T-helper 1 cell treated with Interleukin-12 subunit alpha and Interleukin-12 subunit beta and Interleukin-4 antibody, amounts not matched to agents 30 ng/mL and 1 ng/mL, for 36 hours (primary cell): ENCODE measurements around the gene GPR146. TPM values are rescaled to one million over a fixed set of nuclear protein-coding genes. Genes with fewer than 3 reads are reported as not detected.
"Not testable (repeated sequence)": the region's sequence is repeated elsewhere in the genome, so short reads cannot be mapped to it uniquely, and the experiment has no call there.

Experiments used
- intact Hi-C: fragments of 100-400 bp; cut with micrococcal nuclease; formaldehyde crosslinking; loops from one replicate; pipeline ENCODE4 v1.15.1; 2024
- total RNA-seq: library from RNA; stranded (reverse); gene quantifications from 2 replicates; pipeline ENCODE4 v1.2.3, GENCODE V29; 2022

Gene GPR146, protein sequence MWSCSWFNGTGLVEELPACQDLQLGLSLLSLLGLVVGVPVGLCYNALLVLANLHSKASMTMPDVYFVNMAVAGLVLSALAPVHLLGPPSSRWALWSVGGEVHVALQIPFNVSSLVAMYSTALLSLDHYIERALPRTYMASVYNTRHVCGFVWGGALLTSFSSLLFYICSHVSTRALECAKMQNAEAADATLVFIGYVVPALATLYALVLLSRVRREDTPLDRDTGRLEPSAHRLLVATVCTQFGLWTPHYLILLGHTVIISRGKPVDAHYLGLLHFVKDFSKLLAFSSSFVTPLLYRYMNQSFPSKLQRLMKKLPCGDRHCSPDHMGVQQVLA
- 14.5 and 15.4 TPM in 2 replicates for total RNA-seq

DNA sequence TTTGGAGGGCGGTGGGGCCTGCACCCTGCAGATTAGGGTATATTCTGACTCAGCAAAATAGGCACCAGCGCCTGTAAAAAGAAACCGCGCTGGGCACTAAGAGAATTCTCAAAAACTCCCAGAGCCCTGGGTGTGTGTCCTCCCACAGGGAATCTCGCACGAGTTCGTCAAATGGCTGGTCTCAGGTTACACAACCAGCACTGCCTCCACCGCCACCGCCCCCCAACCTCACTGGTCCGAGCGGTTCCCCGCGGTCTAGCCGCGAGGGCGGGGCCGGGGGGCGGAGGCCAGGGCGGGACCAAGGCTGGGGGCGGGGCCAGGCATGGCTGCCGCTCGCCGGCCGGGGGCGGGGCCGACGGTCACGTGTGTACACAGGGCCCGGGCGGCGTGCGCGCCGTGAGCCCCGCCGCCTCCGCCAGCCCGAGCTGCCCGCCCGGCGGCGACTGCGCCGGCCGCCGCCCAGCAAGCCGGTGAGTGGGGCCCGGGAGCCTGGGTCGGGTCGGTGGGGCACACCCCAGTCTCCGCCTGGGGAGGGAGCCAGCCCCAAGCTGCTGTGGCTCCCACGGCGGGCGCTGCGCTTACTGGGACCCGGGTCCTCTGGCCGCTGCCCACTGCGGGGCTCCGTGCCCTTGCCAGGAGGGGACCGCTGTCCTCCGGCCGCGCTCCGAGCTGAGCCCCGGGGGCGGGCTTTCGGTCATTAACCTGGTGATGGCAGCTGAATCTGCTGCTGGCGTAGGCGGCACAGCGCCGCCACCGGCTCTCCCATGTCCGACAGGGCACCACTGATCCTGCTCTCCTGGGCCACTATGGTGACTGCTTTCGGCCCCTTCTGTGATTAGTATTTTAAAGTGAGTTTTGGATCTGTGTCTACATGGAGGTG lies at the start of gene GPR146:
Gene GPR146 (plus strand): TSS at position 358 of the 880 bp plus-strand sequence. CDS start 12,970 bp downstream, outside the sequence.
- intact Hi-C loops, result loop anchor here (1.0 to 10.0 kb wide), 12 partner anchors 16 to 1268 kb away; partner anchors contain the start of genes COX19, GET4, MICALL2 and SNX8

DNA sequence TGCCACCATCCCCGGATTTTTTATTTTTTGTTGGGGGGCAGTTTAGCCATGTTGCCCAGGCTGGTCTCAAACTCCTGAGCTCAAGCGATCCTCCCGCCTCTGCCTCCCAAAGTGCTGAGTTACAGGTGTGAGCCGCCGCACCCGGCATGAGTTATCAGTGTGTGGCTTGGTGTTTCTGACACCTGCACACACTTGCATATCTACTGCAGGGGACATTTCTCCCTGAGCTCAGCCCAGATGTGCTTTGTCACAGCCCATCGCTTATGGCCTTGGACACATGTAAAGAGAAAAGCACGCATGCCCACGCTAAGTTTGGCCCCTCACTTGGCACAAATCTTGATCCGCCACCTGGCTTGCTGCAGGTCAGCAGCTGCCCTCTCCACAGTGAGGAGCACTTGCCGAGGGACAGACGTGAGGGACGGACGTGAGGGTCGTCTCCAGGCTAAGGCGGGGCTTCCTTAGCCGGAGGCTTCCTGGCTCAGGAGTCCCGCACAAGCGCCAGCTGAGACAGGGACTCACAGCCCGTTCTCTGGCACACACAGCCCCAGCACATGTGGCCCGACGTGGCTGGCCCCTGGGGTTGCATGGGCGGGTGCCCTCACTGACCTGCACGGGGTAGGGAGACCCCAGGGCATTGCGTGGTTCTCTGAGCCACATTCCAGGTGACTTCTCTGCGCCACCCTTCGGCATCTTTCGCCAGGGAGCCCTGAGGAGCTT lies 49.6 kb upstream of the GPR146 start:
- intact Hi-C loops, result loop anchor here (5.0 kb wide), 1 partner anchor 53 kb away; no protein-coding TSS in a partner anchor

DNA sequence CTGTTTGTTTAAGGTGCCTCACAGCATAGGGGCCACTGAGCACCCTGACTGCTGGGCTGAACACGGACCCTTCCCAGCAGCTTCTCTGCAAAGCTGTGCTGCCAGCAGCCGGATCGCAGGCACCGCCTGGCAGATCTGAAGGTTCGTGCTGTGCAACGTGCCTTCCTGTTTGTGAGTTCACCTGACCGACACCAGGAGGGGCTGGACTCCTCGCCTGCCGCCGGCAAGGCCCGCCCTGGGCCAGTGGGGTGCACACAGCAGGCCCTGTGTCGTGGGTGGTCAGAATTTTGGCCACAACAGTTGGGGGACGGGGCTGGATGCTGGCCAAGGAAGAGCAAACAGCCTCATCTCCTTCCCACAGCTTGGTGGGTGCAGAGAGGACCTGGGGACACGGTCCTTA lies 48.8 kb upstream of the GPR146 start:
- intact Hi-C loops, result no loop called here

DNA sequence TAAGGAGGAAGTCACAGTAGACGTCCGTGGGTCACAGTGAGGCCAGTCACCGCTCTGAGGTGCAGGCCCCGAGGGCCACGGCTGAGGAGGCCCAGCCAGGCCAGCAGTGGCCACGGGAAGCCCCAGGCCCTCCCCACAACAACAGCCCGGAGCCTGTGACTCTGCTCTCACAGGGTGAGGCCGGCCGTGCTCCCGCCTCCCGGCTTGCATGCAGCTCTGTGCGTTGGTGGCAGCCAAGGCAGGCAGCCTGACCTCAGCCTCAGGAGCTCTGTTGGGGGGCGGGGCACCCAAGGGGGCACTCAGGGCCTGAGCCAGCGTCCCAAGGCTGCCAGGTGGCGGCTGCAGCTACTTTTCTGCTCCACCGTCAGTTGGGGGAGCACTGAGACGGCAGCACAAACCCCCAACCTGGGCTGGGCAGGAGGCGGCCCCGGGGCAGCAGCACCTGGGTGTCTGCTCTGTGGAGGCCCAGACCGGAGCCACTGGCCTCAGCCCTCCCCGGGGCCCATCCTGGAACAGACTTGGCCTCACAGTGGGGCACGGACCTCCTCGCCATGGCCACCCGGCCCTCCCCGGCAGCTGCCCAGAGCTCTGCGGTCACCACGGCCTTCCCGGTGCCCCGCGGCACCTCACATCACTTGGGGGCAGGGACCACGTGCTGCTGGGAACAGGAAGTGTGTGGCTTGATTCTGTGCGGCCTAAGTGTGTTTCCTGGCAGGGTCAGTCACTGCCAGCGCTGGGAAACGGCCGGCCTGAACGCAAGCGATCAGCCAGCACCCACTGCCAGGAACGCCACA lies 48.1 kb upstream of the GPR146 start:
- intact Hi-C loops, result no loop called here

DNA sequence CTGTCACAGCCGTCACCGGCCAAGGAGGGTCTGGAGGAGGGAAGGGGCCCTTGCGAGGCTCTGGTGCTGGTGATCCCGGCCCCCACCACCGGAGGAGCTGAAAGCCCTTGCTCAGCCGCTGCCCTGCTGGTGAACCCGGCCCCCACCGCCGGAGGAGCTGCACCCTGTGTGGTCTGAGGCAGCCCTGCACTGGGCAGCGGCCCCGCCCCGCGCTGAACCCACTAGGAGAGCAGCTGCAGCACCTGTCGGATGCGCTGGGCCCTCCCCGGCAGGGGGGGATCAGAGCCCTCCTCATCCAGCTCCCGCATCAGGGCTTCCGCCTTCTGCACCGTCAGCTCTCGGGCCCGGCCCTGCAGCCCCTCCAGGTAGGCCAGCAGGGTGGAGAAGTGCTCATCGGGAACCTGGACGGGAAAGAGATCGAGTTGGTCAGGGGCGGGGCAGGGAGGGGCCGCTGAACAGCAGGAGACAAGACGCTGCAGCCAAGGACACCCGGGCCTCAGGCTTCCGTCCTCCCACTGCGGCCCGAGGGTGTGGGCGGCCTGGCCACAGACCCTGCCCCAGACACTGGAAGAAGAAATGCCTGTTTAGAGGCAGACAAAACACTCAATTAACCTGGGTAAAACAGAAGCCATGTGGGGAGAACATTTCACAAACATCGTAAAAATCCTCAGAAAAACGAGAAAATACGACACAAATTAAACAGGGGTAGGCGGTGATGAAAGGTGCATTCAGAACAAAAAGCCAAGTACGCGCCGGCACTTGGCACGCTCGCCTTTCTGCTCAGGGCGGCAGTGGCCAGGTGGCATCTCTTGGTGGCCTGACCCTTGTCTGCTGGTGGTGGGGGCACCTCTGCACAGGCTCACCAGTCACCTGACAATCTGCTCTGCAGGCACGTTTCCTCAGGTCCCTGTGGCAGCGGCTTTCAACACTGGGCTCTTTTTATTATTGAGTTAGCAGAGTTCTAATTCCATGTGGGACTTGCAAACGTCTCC lies 46.6 kb upstream of the GPR146 start:
- intact Hi-C loops, result no loop called here

DNA sequence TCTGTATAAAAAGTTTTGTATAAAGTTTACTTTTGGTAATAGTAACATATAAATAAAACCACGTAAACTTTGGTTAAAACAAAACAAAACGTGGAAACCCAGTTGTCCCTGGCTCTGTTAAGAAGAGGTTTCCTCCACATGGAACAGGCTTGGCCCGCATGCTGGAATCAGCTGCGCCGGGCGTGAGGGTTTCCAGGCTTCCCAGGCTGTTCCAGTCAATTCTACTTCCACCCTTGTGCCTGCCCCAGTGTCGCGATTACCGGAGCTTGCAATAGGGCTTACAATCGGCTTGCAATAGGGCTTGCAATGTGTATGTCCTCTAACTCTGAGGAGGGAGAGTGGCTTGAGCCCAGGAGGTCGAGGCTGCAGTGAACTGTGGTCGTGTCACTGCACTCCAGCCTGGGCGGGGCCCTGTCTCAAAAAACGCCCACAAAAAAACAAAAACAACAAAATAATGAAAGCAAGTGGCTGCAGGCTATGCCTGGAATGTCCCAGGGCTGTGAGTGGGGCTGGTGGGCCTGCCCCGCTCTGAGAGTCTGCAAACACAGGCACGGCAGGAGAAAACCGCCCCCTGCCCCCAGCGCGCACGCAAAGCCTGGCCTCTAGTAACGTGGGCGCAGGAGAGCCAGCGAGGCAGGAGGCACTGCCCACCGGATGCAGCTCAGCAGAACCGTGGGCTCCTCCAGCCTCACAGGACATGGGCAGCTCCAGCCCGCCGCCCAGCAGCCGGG lies 45.0 kb upstream of the GPR146 start:
- intact Hi-C loops, result no loop called here

DNA sequence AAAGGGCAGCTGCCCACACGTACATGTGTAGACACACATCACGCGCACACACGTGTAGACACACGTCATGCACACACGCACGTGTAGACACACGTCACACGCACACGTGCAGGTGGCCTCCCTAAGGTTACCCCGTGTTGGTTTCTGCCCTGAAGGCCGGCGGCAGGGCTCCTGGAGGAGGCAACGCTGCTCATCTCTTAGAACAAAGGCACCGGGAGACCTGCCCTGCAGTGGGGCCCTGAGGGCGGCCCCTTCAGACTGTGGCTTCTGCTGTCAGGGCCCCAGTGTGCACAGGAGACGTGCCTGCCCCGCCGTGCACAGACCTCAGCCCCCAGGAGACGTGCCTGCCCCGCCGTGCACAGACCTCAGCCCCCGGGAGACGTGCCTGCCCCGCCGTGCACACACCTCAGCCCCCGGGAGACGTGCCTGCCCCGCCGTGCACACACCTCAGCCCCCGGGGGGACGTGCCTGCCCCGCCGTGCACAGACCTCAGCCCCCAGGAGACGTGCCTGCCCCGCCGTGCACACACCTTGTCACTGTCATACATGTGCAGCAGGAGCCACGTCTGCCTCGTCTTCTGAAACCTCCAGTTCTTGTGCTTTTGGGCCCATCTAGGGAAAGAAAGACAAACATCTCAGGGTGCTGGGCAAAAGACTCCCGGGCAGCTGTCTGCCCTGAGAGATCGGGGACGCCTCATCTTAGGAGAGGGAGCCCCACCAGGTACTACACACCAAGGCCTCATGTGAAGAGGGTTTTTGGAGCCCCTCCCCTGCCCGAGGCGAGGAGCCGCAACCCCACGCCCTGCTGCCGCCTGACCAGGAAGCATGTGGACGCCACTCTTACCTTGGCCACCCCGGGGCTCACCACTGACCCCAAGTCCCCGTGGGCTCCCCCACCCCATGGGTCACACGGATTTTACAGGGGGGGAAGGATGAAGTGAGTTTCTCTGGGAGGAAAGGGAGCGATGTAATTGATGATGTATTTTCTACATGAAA lies 44.1 kb upstream of the GPR146 start:
- intact Hi-C loops, result no loop called here

DNA sequence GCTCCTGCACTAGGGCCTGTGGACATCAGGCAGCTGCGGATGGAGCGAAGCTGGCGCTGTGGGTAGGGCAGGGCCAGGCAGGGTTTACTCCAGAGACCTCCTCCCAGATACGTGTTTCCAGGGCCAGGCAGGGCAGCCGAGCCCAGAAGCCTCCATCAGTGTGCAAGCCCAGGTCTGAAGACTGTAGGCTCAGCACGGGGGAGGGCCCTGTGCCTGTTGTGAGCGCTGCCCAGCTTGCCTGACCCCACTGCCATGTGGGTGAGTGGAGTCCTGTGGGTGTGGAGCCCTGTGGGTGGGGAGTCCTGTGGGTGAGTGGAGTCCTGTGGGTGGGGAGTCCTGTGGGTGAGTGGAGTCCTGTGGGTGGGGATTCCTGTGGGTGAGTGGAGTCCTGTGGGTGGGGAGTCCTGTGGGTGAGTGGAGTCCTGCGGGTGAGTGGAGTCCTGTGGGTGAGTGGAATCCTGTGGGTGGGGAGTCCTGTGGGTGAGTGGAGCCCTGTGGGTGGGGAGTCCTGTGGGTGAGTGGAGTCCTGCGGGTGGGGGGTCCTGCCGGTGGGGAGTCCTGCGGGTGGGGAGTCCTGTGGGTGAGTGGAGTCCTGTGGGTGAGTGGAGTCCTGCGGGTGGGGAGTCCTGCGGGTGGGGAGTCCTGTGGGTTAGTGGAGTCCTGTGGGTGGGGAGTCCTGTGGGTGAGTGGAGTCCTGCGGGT lies 43.1 kb upstream of the GPR146 start:
- intact Hi-C loops, result not testable (repeated sequence)

DNA sequence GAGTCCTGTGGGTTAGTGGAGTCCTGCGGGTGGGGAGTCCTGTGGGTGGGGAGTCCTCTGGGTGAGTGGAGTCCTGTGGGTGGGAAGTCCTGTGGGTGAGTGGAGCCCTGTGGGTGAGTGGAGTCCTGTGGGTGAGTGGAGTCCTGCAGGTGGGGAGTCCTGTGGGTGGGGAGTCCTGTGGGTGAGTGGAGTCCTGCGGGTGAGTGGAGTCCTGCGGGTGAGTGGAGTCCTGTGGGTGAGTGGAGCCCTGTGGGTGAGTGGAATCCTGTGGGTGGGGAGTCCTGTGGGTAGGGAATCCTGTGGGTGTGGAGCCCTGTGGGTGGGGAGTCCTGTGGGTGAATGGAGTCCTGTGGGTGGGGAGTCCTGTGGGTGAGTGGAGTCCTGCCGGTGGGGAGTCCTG lies 42.3 kb upstream of the GPR146 start:
- intact Hi-C loops, result not testable (repeated sequence)

DNA sequence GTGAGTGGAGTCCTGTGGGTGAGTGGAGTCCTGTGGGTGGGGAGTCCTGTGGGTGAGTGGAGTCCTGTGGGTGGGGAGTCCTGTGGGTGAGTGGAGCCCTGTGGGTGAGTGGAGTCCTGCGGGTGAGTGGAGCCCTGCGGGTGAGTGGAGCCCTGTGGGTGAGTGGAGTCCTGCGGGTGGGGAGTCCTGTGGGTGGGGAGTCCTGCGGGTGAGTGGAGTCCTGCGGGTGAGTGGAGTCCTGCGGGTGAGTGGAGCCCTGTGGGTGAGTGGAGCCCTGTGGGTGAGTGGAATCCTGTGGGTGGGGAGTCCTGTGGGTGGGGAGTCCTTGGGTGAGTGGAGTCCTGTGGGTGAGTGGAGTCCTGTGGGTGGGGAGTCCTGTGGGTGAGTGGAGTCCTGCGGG lies 41.9 kb upstream of the GPR146 start:
- intact Hi-C loops, result not testable (repeated sequence)

DNA sequence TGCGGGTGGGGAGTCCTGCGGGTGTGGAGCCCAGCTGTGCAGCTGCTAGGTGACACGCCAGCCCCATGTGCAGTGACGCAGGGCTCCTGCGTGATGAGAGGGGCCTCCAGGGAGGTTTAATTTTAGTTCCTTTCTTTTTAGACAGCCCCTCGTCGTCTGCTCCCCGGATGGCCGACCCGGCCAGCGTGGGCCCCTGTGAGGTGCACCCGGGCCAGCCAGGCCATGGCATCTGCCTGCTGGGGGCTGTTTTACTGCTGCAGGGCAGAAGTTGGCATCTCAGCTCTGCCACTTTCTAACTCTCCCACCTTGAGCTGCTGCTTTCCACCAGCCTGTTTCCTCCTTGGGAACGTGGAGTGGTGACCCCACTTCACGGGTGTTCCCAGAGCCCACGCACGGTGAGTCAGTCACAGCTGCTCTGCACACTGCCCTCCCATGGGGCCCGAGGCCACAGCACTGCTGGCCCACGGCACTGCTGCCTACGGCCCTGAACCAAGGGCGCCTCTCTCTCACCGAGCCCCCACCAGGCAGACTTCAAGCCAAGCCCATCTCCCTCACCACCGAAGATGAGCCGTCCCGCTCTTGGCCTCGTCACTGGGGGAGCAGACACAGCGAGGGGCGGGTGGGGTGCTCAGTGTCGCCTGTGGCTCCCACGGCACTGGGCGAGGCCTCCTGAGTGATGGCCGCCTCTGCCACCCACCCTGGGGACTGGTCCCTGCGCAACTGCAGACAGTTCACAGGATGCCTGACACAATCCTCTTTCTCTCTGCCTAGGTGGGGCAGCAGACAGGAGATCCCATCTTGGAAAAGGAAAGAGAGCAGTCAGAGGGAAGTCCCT lies 40.1 kb upstream of the GPR146 start:
- intact Hi-C loops, result no loop called here

DNA sequence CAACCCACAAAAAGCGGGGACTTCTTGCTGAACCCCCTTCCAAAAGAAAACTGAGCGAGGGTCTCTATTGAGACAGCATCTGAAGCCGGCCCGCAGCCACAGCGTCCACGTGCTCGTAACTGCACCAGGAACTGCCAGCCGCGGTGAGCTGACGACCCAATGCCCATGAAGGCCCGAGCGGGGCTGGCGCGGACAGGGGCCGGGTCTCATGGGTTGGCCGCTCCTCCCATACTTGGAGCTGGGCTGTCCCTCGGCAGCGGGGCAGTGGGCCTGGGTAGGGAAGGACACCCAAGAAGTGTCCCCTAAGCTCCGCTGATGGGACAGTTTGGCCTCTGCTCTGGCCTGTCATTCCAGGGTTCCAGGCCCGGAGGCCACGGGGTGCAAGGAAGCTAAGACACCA lies 39.0 kb upstream of the GPR146 start:
- intact Hi-C loops, result no loop called here

DNA sequence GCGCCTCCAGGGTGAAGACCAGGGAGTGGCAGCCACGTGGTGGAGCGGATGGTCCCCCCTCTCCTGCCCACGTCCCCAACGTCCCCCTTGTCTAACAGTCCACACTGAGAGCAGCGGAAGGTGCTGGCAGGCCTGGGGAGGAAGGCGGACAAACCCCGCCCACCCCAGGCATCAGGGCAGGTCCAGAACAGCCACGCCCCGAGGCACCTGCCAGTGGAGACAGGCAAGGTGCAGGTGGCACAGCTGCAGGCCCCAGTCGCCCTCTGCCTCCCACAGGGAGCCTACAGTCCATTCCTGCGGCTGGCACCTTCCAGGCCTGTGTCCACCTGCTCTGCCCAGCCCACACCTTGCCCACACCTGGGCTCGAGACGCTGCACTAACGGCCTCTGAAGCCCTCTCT lies 36.4 kb upstream of the GPR146 start:
- intact Hi-C loops, result no loop called here

DNA sequence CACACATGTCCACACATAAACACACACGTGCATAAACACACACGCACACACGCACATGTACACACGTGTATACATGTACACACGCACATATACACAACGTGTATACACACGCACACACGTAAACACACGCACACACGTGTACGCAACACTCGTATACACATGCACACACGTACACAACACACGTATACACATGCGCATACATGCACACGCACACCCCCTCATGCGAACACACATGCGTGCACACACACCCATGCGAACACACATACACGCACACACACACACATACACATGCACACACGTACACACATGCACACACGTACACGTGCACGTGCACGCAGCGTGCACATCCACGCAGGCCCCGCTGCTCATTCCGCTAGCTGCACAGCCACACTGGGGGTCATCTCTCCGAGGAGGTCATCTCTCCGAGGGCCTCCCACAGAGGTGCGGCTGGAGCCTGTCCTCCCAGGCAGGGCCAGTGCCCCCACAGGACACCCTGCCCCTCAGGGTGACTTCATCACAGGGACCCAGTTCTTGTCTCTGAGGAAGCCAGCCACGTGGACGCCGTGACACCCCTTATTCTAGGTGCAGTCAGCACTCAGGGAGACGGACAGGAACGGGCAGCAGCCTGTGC lies 35.5 kb upstream of the GPR146 start:
- intact Hi-C loops, result no loop called here

DNA sequence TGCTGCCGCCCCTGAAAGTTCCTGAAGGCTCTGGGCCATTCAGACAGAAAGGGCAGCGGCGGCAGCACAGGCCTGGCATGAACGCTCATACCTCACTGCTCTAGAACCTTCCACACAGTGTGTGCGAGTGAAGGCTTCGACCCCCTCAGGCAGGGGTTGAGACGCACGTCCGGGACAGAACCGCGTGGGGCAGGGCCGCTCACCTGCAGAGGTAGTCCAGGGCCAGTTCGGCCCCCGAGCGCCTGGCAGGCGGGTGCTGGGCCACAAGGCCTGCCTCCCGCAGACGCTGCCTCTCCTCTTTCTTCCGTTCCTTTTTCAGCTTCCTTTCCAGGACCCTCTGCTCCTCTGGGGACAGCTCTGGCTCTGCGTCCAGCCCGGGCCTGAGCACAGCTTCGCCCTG lies 34.6 kb upstream of the GPR146 start:
- intact Hi-C loops, result no loop called here

DNA sequence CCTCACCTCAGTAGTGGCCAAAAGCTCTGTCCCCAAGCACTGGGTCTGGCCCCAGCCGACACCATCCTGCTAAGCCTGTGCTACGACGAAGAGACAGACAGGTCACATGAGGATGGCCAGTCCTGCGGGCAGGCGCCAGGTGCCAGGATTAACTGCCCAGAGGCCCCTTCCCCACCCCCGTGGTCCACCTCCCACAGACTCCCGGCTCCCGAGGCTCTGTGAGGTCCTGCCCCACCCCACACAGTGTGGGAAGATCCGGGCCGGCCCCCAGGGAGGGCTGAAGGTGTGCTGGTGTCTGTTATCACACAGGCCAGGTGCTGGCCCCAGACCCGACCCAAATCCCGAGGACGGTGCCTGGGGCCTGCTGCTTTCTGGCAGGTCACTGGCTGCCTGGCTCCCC lies 34.1 kb upstream of the GPR146 start:
- intact Hi-C loops, result no loop called here
